KMS-11 (cell line): ENCODE data around the gene SLC7A1.

Experiments used
- H2AFZ ChIP-seq: fragments of 200-600 bp; sonication (generic); 2 replicates; pipeline ENCODE4 v1.6.1; 2016; ENCODE audit warnings: antibody characterized with exemption, mixed run types, low read depth
- H3K27ac ChIP-seq: fragments of 200-600 bp; sonication (generic); 2 replicates; pipeline ENCODE4 v1.6.1; 2016; ENCODE audit warnings: mild to moderate bottlenecking, mixed run types
- H3K27me3 ChIP-seq: fragments of 200-600 bp; sonication (generic); 2 replicates; pipeline ENCODE4 v1.6.1; 2017; ENCODE audit warnings: mild to moderate bottlenecking, low read depth, mixed run types, moderate library complexity; ENCODE audit not compliant: insufficient read depth
- H3K36me3 ChIP-seq: fragments of 200-600 bp; sonication (generic); 2 replicates; pipeline ENCODE4 v1.6.1; 2017; ENCODE audit warnings: mild to moderate bottlenecking, mixed run types; ENCODE audit not compliant: insufficient read depth
- H3K4me1 ChIP-seq: fragments of 200-600 bp; sonication (generic); 2 replicates; pipeline ENCODE4 v1.6.1; 2016; ENCODE audit warnings: mild to moderate bottlenecking, low read depth, mixed run types; ENCODE audit not compliant: poor library complexity, severe bottlenecking
- H3K4me2 ChIP-seq: fragments of 200-600 bp; sonication (generic); 2 replicates; pipeline ENCODE4 v1.7.0; 2016; ENCODE audit warnings: mild to moderate bottlenecking, mixed run types
- H3K4me3 ChIP-seq: fragments of 200-600 bp; sonication (generic); IDR thresholded peaks from 2 replicates; pipeline ENCODE4 v1.6.1; 2017; ENCODE audit warnings: low read depth, low read length, mixed read lengths; ENCODE audit not compliant: insufficient read depth
- H3K79me2 ChIP-seq: fragments of 200-600 bp; sonication (generic); 2 replicates; pipeline ENCODE4 v1.6.1; 2016; ENCODE audit warnings: low read depth, mixed run types; ENCODE audit not compliant: insufficient read depth
- H3K9ac ChIP-seq: fragments of 200-600 bp; sonication (generic); 2 replicates; pipeline ENCODE4 v1.6.1; 2016; ENCODE audit warnings: mild to moderate bottlenecking, mixed run types
- H4K20me1 ChIP-seq: fragments of 200-600 bp; sonication (generic); 2 replicates; pipeline ENCODE4 v1.6.1; 2016; ENCODE audit warnings: mild to moderate bottlenecking, mixed run types; ENCODE audit not compliant: insufficient read depth
- CTCF ChIP-seq: fragments of 200-600 bp; sonication (generic); conservative IDR thresholded peaks from 2 replicates; pipeline ENCODE4 v1.6.1; 2017; ENCODE audit warnings: low read depth, mild to moderate bottlenecking, antibody characterized with exemption, low read length, moderate library complexity, mixed read lengths

The SLC7A1 gene

GRCh38 chr13:29573190-29573589 is 22.3 kb downstream of the SLC7A1 start:
- H3K4me1 ChIP-seq, result no peaks in the 10 kb centered on the region
- no peak overlapping the region for H3K4me3 ChIP-seq
- H3K4me2 ChIP-seq, result no peak overlapping the region
- H3K36me3 ChIP-seq, result no peaks in the 10 kb centered on the region
- H3K79me2 ChIP-seq, result peaks cover 96% of the 10 kb centered on the region
- no peaks in the 10 kb centered on the region for H3K27me3 ChIP-seq
- no peak overlapping the region for H3K27ac ChIP-seq
- TF ChIP-seq CTCF, result no peak
- H2AFZ ChIP-seq, result no peak overlapping the region
- no peaks in the 10 kb centered on the region; the same call in 1 of the 2 replicates for H4K20me1 ChIP-seq
- no peak overlapping the region for H3K9ac ChIP-seq

GRCh38 chr13:29572575-29572974 is 22.9 kb downstream of the SLC7A1 start:
- Histone ChIP-seq H3K4me1 (no peaks in the 10 kb centered on the region), H3K79me2 (peaks cover 97% of the 10 kb centered on the region), H3K27me3 (no peaks in the 10 kb centered on the region), H3K4me3 (no peak overlapping the region), H3K27ac (no peak overlapping the region), H3K9ac (no peak overlapping the region), H2AFZ (no peak overlapping the region), H3K36me3 (no peaks in the 10 kb centered on the region), H3K4me2 (no peak overlapping the region), H4K20me1 (no peaks in the 10 kb centered on the region; the same call in 1 of the 2 replicates)
- TF ChIP-seq CTCF, result no peak

- no peaks in the 10 kb centered on the region for H3K27me3 ChIP-seq
- no peaks in the 10 kb centered on the region; the same call in 1 of the 2 replicates for H4K20me1 ChIP-seq
- no peak overlapping the region for H3K9ac ChIP-seq
- no peaks in the 10 kb centered on the region for H3K4me1 ChIP-seq
- TF ChIP-seq CTCF, result no peak
- H3K4me2 ChIP-seq, result no peak overlapping the region
- no peak overlapping the region for H2AFZ ChIP-seq
- no peak overlapping the region for H3K27ac ChIP-seq
- H3K4me3 ChIP-seq, result no peak overlapping the region
- H3K79me2 ChIP-seq, result peaks cover 98% of the 10 kb centered on the region
- no peaks in the 10 kb centered on the region for H3K36me3 ChIP-seq
Measured at GRCh38 chr13:29571876-29572570, 23.5 kb downstream of the SLC7A1 start.

GRCh38 chr13:29570051-29570654 is 25.3 kb downstream of the SLC7A1 start:
- no peaks in the 10 kb centered on the region for H3K27me3 ChIP-seq
- no peak overlapping the region for H3K9ac ChIP-seq
- H3K79me2 ChIP-seq, result peaks cover 96% of the 10 kb centered on the region
- no peaks in the 10 kb centered on the region for H3K4me1 ChIP-seq
- H3K27ac ChIP-seq, result no peak overlapping the region
- TF ChIP-seq CTCF, result no peak
- H3K36me3 ChIP-seq, result no peaks in the 10 kb centered on the region
- H2AFZ ChIP-seq, result no peak overlapping the region
- no peak overlapping the region for H3K4me2 ChIP-seq
- no peak overlapping the region for H3K4me3 ChIP-seq
- no peaks in the 10 kb centered on the region; the same call in 1 of the 2 replicates for H4K20me1 ChIP-seq
